Mesenteric fat pad (tissue), 1 donor: ENCODE data around the gene ZMAT2. TPM values are rescaled to one million over a fixed set of nuclear protein-coding genes. Genes with fewer than 3 reads are reported as not detected.
"Not testable (repeated sequence)": the region's sequence is repeated elsewhere in the genome, so short reads cannot be mapped to it uniquely, and the experiment has no call there.

ENCODE experiments used
- DNase-seq: peaks from one replicate; pipeline ENCODE4 v3.0.0-alpha.2; 2020; ENCODE audit warnings: low spot score
- long read RNA-seq: library from polyadenylated mRNA; unstranded; transcript quantifications from one replicate; pipeline ENCODE4 v2.0.0, GENCODE V29; 2020
- total RNA-seq: library from RNA; stranded (reverse); fragmentation: NEBNext Ultra II Directional; extraction: Animal tissue kit (Norgen Biotek cat#: 25700); gene quantifications from one replicate; pipeline ENCODE4 v1.2.1, GENCODE V29; 2021
- donor health status: DM: yes; HTN: yes; CAD: no.

ZMAT2 gene
- 37.9 TPM for total RNA-seq
- long read RNA-seq, transcript ZMAT2-201 (6 exons, 1,647 nt), result major isoform, 31 of 32 reads
- long read RNA-seq, partial matches to known transcripts, result 0 of 32 reads
- long read RNA-seq, other reads (novel, unspliced or antisense), result 0 of 32 reads

GRCh38 chr5:140700177-140701144 lies at the start of gene ZMAT2:
TSS of gene ZMAT2 (plus strand) at chr5:140700447. CDS start at chr5:140700461, 14 bp downstream.
- DNase-seq, result peak; percentile 93

- no peak for DNase-seq
These were observed 41.4 kb upstream of the ZMAT2 start for GRCh38 chr5:140658870-140659269.

GRCh38 chr5:140660371-140660770 lies 39.9 kb upstream of the ZMAT2 start:
- not testable (repeated sequence) for DNase-seq

- DNase-seq, result no peak
These were observed 36.3 kb upstream of the ZMAT2 start for GRCh38 chr5:140664030-140664358.

GRCh38 chr5:140664359-140665119 lies 35.7 kb upstream of the ZMAT2 start, which contains the start of gene WDR55:
TSS of gene WDR55 (plus strand) at chr5:140664904. CDS start at chr5:140664913, 9 bp downstream.
- DNase-seq, result peak; percentile 98

GRCh38 chr5:140671035-140671434 lies 29.2 kb upstream of the ZMAT2 start:
- DNase-seq, result not testable (repeated sequence)

- no peak for DNase-seq
These were observed 28.6 kb upstream of the ZMAT2 start for GRCh38 chr5:140671472-140672125.

- DNase-seq, result no peak
These were observed 27.6 kb upstream of the ZMAT2 start for GRCh38 chr5:140672455-140673186.

GRCh38 chr5:140673187-140673976 lies 26.9 kb upstream of the ZMAT2 start, which contains the start of gene DND1:
TSS of gene DND1 (minus strand) at chr5:140673576. CDS start at chr5:140673542, 34 bp downstream.
- no peak for DNase-seq

GRCh38 chr5:140674211-140674610 lies 26.0 kb upstream of the ZMAT2 start:
- no peak for DNase-seq

- DNase-seq, result no peak
These were observed 25.6 kb upstream of the ZMAT2 start for GRCh38 chr5:140674629-140675028.

GRCh38 chr5:140677947-140678346 lies 22.3 kb upstream of the ZMAT2 start:
- no peak for DNase-seq

- DNase-seq, result no peak
These were observed 21.3 kb upstream of the ZMAT2 start for GRCh38 chr5:140678993-140679392.

GRCh38 chr5:140690376-140690932 lies 9.8 kb upstream of the ZMAT2 start:
- no peak for DNase-seq

- DNase-seq, result peak; percentile 94
These were observed 9.0 kb upstream of the ZMAT2 start, which contains the start of the genes HARS1 and HARS2 for GRCh38 chr5:140690941-140691924. TSS of gene HARS1 (minus strand) at chr5:140691370. CDS start at chr5:140691304, 66 bp downstream. TSS of gene HARS2 (plus strand) at chr5:140691455. CDS start at chr5:140691649, 194 bp downstream.

GRCh38 chr5:140694276-140694675 lies 6.0 kb upstream of the ZMAT2 start:
- DNase-seq, result no peak

- no peak for DNase-seq
These were observed 3.3 kb upstream of the ZMAT2 start for GRCh38 chr5:140696891-140697492.
